CD1c-positive myeloid dendritic cell (primary cell): ENCODE data around the gene BCL7B.
"Not testable (repeated sequence)": the region's sequence is repeated elsewhere in the genome, so short reads cannot be mapped to it uniquely, and the experiment has no call there.

ENCODE experiments used
- DNase-seq: peaks from one replicate; pipeline ENCODE4 v3.0.0-alpha.2; 2016; ENCODE audit errors: extremely low spot score

The BCL7B gene

DNA sequence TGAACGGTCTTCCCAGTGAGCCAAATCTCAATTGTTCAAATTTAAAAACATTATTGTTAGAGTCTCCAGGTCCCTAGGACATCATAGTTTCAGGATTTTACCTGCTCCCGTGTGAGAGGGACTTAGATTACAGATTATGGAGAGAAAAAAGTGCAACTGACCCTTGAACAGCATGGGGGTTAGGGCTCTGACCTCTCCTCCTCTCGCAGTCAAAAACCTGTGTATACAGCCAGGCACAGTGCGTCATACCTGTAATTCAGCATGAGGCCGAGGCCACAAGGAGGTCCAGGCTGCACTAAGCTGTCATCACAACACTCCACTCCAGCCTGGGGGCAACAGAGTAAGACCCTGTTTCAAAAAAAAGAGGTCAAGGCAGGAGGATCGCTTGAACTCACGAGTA, 60.9 kb downstream of the BCL7B start:
- no peak for DNase-seq

GRCh38 chr7:73495507-73495906, 62.0 kb downstream of the BCL7B start:
- not testable (repeated sequence) for DNase-seq

DNA sequence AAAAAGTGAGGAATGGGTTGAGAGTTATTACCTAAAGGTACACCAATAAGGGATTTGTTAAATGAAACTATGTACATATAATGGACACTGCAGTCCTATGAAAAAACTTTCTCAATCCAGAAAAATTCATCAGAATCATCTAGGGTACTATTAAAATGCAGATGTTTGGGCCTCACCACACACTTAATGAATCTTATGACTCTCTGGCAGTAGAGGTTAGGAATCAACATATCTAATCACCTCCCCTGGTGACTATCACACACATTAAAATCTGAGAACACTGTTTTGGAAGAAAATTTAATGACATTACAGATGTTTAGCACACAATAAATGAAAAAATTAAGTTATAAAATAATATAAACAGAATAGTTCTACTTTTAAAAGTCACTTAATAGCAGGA, 67.5 kb downstream of the BCL7B start:
- no peak for DNase-seq

DNA sequence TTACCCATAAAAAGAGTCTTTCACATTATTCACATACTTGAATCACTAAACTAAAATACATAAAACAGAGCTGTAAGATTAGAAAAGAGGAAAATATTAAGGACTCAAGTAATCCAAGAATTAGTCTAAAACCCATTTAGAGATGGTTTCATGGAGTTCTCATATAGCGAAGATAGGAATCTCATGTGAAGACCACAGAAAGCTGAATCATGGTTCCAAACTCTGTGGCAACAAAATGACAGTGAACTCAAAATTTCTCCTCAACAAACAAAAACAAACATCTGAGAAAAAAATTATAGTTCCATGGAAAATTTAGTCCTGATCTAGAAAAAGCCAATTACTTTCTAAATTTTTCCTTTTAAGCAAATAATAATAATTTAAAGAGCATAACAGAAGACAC, 70.0 kb downstream of the BCL7B start:
- DNase-seq, result no peak
